Activated CD4-positive, alpha-beta memory T cell treated with anti-CD3 and anti-CD28 coated beads, Interleukin-2, amount 10 ng/mL, durations not matched to agents 7 days and 5 days (primary cell): ENCODE data around the gene HSFX2. TPM values are rescaled to one million over a fixed set of nuclear protein-coding genes. Genes with fewer than 3 reads are reported as not detected.
A peak's percentile ranks its signal among the peaks of the same experiment; 100 is the strongest.
"Not testable (repeated sequence)": the region's sequence is repeated elsewhere in the genome, so short reads cannot be mapped to it uniquely, and the experiment has no call there.

ENCODE experiments used
- CTCF ChIA-PET: fragments of 350-600 bp; sonication (Branson Sonifier 250); formaldehyde crosslinking; loops from one replicate; lab custom pipeline; 2021; ENCODE audit warnings: antibody characterized with exemption, inconsistent platforms; lab: Charles Lee
- POLR2A ChIA-PET: fragments of 350-600 bp; sonication (Branson Sonifier 250); formaldehyde crosslinking; loops from one replicate; lab custom pipeline; 2021; ENCODE audit warnings: antibody characterized with exemption; lab: Charles Lee
- DNase-seq: peaks from one replicate; pipeline ENCODE4 v3.0.0-alpha.2; 2020
- H3K27ac Mint-ChIP-seq: one replicate; pipeline ENCODE4 v1.8.0; 2021; ENCODE audit warnings: mild to moderate bottlenecking, mixed read lengths
- H3K27me3 Mint-ChIP-seq: one replicate; pipeline ENCODE4 v1.8.0; 2021; ENCODE audit warnings: mixed read lengths
- H3K36me3 Mint-ChIP-seq: one replicate; pipeline ENCODE4 v1.8.0; 2021; ENCODE audit warnings: low read depth, mixed read lengths
- H3K4me1 Mint-ChIP-seq: one replicate; pipeline ENCODE4 v1.8.0; 2021; ENCODE audit warnings: mixed read lengths
- H3K4me3 Mint-ChIP-seq: one replicate; pipeline ENCODE4 v1.8.0; 2021; ENCODE audit warnings: mild to moderate bottlenecking, mixed read lengths
- H3K9me3 Mint-ChIP-seq: one replicate; pipeline ENCODE4 v1.8.0; 2021; ENCODE audit warnings: mixed read lengths
- total RNA-seq, 2 experiments: library from RNA; stranded (reverse); gene quantifications; one replicate each; pipeline ENCODE4 v1.2.3, GENCODE V29; 2021

Gene HSFX2, protein sequence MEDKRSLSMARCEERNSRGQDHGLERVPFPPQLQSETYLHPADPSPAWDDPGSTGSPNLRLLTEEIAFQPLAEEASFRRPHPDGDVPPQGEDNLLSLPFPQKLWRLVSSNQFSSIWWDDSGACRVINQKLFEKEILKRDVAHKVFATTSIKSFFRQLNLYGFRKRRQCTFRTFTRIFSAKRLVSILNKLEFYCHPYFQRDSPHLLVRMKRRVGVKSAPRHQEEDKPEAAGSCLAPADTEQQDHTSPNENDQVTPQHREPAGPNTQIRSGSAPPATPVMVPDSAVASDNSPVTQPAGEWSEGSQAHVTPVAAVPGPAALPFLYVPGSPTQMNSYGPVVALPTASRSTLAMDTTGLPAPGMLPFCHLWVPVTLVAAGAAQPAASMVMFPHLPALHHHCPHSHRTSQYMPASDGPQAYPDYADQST
- total RNA-seq, result not detected

DNA sequence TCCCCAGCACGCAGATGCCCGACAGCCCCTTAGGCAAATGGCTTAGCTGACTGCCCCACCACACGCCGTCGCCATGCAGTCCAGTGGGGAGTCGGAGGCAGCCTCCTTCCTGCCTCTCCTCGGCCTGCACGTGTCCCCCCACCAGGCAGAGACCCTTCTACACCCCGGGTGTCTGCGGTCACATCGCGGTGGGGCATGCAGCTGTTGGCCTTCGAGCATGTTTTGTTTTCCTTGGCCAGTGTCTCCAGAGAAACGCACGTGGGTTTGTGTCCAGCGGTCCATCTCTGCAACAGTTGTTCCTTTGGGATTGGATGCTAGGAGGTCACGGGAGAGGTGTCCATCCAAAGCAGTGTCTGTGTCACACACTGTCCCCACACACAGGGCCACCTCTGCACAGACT is at the start of gene HSFX2:
Gene HSFX2 (minus strand): TSS at position 101 of the 400 bp plus-strand sequence. CDS start 614 bp downstream, outside the sequence.
- H3K27ac Mint-ChIP-seq, POLR2A ChIA-PET, DNase-seq, CTCF ChIA-PET, H3K4me1 Mint-ChIP-seq, H3K36me3 Mint-ChIP-seq, H3K9me3 Mint-ChIP-seq, H3K4me3 Mint-ChIP-seq, H3K27me3 Mint-ChIP-seq: not testable (repeated sequence)

DNA sequence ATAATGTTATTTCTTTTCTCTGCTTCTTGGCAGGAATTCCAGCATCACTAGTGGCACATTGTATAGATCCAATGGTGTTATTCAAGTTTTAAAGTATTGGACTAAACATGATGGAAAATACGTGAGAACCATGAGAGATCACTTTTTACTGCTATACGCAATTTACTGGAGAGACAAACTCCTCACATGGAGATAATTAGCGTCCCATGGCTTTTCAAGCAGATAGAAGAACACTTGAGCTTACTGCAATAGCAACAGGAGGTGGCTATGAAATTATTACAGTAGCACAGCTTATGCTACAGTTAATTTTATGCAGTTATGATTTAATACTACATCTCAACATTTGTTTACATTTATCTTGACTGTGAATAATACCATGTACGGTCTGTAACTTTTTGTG is 48.4 kb upstream of the HSFX2 start:
- Mint-ChIP-seq H3K4me3 (no peak overlapping the region), H3K9me3 (no peaks in the 10 kb centered on the region), H3K4me1 (no peaks in the 10 kb centered on the region), H3K36me3 (no peaks in the 10 kb centered on the region), H3K27me3 (peaks cover 4% of the 10 kb centered on the region), H3K27ac (no peak overlapping the region)
- CTCF ChIA-PET, result no interaction called here
- no peak for DNase-seq
- POLR2A ChIA-PET, result no interaction called here

DNA sequence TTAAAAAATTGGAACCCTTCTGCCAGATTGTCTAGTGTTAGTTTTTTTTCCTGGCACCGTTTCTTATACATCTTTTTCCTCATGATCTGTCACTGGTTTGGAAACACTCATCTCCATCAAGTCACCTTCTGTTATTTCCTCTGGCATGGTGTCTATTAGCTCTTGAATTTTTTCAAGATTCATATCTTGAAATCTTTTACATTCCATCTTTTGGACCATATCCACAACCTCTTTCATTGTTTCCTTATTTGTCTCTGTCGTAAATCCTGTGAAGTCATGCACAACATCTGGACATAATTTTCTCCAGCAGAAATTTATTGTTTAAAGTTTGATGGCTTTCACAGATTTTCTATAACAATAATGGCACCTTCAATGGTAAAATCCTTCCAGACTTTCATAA is 46.7 kb upstream of the HSFX2 start:
- Mint-ChIP-seq H3K4me3 (no peak overlapping the region), H3K27me3 (peaks cover 4% of the 10 kb centered on the region), H3K4me1 (no peaks in the 10 kb centered on the region), H3K36me3 (no peaks in the 10 kb centered on the region), H3K27ac (no peak overlapping the region), H3K9me3 (no peaks in the 10 kb centered on the region)
- ChIA-PET CTCF (no interaction called here), POLR2A (no interaction called here)
- no peak for DNase-seq

DNA sequence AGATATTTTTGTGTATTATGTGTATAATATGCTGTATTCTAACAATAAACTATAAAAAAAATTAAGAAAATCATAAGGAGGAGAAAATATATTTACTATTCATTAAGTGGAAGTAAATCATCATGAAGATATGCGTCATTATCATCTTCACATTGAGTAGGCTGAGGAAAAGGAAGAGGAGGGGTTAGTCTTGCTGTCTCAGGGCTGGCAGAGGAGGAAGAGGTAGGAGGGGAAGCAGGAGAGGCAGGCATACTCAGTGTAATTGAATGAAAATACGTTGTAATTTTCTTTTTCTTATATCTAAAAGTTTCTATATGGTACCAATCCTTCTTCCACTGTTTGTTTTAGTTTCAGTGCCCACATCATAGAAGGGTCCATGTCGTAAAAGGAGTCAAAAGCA is 46.3 kb upstream of the HSFX2 start:
- Mint-ChIP-seq H3K4me1 (no peaks in the 10 kb centered on the region), H3K36me3 (no peaks in the 10 kb centered on the region), H3K27ac (no peak overlapping the region), H3K9me3 (no peaks in the 10 kb centered on the region), H3K27me3 (peaks cover 4% of the 10 kb centered on the region), H3K4me3 (no peak overlapping the region)
- no peak for DNase-seq
- POLR2A ChIA-PET, result no interaction called here
- CTCF ChIA-PET, result no interaction called here

DNA sequence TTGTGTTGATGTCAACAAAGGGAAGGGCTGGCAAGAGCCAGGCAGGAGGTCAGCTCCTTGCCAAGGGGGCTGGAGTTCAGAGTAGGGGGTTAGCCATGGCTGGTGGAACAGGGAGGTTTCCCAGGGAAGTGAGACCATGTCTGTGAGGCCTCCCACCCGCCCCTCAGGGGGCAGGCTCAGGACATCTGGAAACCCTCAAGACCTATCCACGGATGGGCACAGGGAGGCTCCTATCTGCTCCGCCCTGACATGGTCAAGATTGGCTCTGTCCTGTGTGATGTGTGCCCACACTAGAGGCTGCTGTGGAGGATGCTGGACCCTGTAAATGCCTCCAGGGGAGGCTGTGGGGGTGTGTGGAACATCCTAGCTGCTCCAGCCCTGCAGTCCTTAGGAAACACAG is 44.5 kb upstream of the HSFX2 start:
- no peaks in the 10 kb centered on the region for H3K36me3 Mint-ChIP-seq
- H3K9me3 Mint-ChIP-seq, result no peaks in the 10 kb centered on the region
- CTCF ChIA-PET, result no interaction called here

DNA sequence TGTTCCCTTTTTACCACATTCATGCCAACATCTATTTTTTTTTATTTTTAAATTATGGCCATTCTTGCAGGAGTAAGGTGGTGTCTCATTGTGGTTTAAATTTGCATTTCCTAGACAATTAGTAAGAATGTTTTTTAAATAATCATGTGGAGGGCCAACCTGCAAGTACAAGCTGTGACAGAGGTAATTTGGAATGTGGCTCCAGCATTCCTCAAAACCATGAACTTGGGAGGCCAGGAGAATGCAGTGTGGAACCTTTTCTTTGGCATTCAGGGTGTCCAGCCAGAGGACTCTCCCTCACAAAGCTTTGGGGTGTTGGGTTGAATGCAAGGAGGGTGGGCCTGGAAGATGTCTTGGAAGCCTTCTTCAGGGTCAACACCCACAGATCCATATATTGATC is 43.7 kb upstream of the HSFX2 start:
- H3K27ac Mint-ChIP-seq, result no peak overlapping the region
- H3K27me3 Mint-ChIP-seq, result peaks cover 5% of the 10 kb centered on the region
- no peak overlapping the region for H3K4me3 Mint-ChIP-seq
- ChIA-PET CTCF (no interaction called here), POLR2A (no interaction called here)
- no peaks in the 10 kb centered on the region for H3K36me3 Mint-ChIP-seq
- H3K4me1 Mint-ChIP-seq, result no peaks in the 10 kb centered on the region
- DNase-seq, result no peak
- H3K9me3 Mint-ChIP-seq, result no peaks in the 10 kb centered on the region

More for the DNA sequence above, 44.5 kb upstream of the HSFX2 start:
- no peaks in the 10 kb centered on the region for H3K4me1 Mint-ChIP-seq
- POLR2A ChIA-PET, result no interaction called here
- no peak overlapping the region for H3K27ac Mint-ChIP-seq
- no peak overlapping the region for H3K4me3 Mint-ChIP-seq
- H3K27me3 Mint-ChIP-seq, result peaks cover 5% of the 10 kb centered on the region
- DNase-seq, result no peak

DNA sequence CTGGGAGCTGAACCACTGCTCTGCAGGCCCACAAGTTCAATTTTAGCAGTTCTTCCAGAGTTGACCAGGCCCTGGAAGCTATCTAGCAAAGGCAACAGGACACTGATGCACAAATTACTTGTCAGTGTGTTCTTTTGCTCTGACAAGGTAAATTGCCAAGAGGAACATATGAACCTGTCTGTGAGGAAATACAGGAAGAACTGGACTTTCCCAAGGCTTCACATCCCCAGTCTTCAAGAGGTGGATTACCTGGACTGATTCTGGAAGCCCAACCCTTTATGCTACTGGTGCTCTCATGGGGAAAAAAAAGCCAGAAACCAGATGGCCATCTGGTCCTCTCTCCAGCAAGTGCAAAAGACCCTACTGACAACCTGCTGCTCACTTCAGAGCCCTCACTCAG is 38.4 kb upstream of the HSFX2 start:
- ChIA-PET POLR2A (no interaction called here), CTCF (no interaction called here)
- Mint-ChIP-seq H3K27me3 (peaks cover 7% of the 10 kb centered on the region), H3K9me3 (no peaks in the 10 kb centered on the region), H3K4me3 (no peak overlapping the region), H3K36me3 (peaks cover 3% of the 10 kb centered on the region), H3K4me1 (peaks cover 28% of the 10 kb centered on the region), H3K27ac (no peak overlapping the region)
- DNase-seq, result no peak

DNA sequence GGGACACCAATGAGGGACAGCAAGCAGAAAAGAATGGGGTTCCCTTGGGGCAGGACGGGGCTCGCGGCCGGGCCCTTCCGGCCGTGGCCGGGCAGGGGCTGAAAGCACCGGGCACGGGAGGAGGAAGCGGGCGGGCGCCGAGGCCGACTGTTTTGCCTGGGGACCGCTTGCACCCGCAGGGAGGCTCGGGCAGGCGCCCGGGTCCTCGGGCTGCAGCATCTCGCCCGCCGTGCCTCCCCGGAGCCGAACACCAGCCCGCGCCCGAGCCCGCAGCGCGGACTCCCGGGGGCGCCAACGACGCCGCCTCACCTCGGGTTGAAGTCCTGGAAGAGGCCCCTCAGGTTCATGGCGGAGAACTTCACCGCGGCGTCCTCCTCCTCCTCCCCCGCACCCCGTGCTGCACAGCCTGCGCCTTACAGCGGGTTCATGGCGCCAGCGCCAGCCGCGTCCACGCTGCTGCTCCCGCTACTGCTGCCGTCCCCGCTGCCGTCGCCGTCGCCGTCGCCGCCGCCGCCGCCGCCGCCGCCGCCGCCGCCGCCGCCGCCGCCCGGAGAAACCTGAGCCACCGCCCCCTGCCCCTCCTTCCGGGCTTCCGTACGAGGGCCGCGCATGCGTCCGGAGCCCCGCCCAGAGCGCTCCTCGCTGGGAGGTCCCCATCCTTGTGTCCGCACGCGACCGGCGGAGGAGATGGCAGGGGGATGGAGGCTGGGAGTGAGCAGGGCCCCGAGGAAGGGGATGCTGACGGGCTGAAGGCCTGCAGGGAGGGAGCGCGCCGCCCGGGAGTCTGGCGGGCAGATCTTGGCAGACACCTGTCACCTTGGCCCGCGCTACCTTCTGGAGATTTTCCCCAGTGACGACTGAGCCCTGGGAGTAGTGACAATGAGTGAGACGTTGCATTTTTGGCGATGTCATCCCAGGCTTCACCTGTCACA is 36.4 kb upstream of the HSFX2 start, which contains the start of gene TMEM185A:
Gene TMEM185A (minus strand): TSS at position 559 of the 932 bp plus-strand sequence. CDS start 212 bp downstream, at position 347.
- Mint-ChIP-seq H3K4me1 (peaks cover 36% of the 10 kb centered on the region), H3K9me3 (no peaks in the 10 kb centered on the region), H3K27ac (peak within 1 kb of the TSS; percentile 27), H3K36me3 (peaks cover 3% of the 10 kb centered on the region), H3K27me3 (peaks cover 7% of the 10 kb centered on the region), H3K4me3 (peak within 1 kb of the TSS; percentile 83)
- ChIA-PET POLR2A (no interaction called here), CTCF (no interaction called here)
- DNase-seq, result peak; percentile 77

DNA sequence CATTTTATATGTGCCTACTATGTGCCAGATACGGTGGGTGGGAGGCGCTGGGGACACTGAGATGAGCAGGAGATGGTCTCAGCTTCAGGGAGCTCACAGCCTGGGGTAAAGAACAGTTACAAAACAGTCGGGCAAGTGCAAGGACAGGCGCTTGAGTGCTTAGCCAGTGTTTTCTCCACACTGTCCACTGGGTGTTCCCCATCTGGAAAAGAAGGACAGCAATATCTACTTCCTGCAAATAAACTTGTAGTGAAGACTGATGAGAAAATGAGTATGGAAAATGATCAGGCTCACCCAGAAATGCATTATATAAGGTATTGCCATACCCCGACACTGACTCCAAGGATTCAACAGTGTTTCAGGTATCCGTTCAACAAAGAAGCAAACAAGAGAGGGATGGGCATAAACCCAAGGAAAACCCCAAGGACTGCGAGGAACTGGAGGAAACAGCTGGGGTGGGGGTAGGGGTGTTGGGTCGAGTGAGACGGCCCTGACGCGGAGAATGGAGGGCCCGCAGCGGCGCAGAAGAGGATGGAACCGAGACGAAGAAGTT is 35.6 kb upstream of the HSFX2 start:
- H3K27ac Mint-ChIP-seq, result peak overlapping the region; percentile 27
- peaks cover 7% of the 10 kb centered on the region for H3K27me3 Mint-ChIP-seq
- CTCF ChIA-PET, result no interaction called here
- no peaks in the 10 kb centered on the region for H3K9me3 Mint-ChIP-seq
- H3K4me1 Mint-ChIP-seq, result peaks cover 36% of the 10 kb centered on the region
- peak overlapping the region; percentile 83 for H3K4me3 Mint-ChIP-seq
- no peak for DNase-seq
- POLR2A ChIA-PET, result no interaction called here
- peaks cover 4% of the 10 kb centered on the region for H3K36me3 Mint-ChIP-seq

DNA sequence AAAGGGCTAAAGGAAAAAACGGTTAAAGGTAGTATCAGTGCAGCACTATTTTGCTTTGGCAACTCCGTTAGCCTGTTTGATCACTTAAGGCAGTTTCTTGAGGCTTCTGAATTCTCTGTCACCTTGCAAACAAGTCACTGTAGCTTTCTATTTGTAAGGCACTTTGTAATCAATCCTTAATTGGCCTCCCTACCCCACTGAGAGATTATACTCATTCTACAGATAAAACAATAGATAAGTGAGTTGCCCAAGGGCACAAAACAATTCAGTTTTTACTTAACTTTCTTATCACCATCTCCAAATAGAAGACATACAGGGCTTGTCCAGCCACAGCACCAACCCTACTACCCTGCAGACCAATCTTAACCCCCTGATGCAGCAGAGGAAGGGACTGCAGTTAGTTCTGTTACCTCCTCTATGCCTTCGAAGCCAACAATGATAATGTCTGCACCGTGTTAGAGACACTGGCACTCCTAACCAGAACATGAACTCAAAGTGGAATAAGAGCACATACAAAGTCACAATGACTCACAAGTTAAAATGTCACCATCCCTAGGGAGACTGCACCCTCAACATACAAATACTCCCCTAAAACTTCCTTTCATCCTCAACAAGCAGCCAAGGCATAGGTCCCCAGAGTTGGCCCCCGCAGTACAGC is 34.7 kb upstream of the HSFX2 start:
- Mint-ChIP-seq H3K9me3 (no peaks in the 10 kb centered on the region), H3K27ac (no peak overlapping the region), H3K27me3 (peaks cover 5% of the 10 kb centered on the region), H3K36me3 (peaks cover 5% of the 10 kb centered on the region), H3K4me3 (peak overlapping the region; percentile 83), H3K4me1 (peaks cover 36% of the 10 kb centered on the region)
- no peak for DNase-seq
- ChIA-PET POLR2A (no interaction called here), CTCF (no interaction called here)

DNA sequence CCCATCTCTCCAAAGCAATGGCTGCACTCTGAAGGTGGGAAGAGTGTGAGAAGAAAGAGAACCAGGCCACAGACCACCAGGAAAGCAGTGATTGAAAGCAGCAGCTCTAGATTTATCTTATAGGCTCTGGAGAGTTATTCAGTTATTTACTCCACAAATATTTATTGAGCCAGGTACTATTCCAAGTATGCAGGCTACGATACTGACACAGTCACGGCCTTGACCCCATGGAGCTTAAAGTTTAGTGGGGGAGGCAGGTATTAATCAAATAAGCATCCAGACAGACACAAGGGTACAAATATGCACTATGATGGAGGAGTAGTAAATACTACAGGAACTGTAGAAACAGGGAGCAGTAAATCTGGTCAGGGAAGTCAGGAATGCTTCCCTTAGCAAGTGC is 33.7 kb upstream of the HSFX2 start:
- ChIA-PET POLR2A (no interaction called here), CTCF (no interaction called here)
- Mint-ChIP-seq H3K4me1 (peaks cover 36% of the 10 kb centered on the region), H3K36me3 (peaks cover 5% of the 10 kb centered on the region), H3K27ac (no peak overlapping the region), H3K4me3 (no peak overlapping the region), H3K9me3 (no peaks in the 10 kb centered on the region), H3K27me3 (peaks cover 5% of the 10 kb centered on the region)
- no peak for DNase-seq

DNA sequence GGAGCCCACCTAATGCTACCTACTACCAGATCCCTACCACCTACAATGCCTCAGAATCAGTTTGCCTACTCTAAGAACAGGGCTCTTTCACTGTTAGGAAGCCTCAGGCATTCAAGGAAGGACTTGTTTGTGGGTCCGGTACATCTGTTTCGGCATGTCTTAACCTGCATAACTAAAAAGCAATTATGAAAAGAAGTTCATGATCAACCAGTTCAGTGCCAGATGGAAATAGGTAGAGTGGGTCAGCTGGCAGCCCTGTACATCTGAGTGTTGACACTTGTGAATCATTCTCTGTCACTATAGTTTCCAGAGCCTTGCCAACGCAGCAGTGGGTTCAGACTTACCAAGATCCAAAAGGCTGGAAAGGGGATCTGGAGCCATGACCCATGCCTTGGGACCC is 33.2 kb upstream of the HSFX2 start:
- H3K9me3 Mint-ChIP-seq, result no peaks in the 10 kb centered on the region
- H3K4me1 Mint-ChIP-seq, result peaks cover 36% of the 10 kb centered on the region
- CTCF ChIA-PET, result no interaction called here
- H3K4me3 Mint-ChIP-seq, result no peak overlapping the region
- peaks cover 5% of the 10 kb centered on the region for H3K36me3 Mint-ChIP-seq
- POLR2A ChIA-PET, result no interaction called here
- H3K27me3 Mint-ChIP-seq, result peaks cover 5% of the 10 kb centered on the region
- no peak overlapping the region for H3K27ac Mint-ChIP-seq
- no peak for DNase-seq

DNA sequence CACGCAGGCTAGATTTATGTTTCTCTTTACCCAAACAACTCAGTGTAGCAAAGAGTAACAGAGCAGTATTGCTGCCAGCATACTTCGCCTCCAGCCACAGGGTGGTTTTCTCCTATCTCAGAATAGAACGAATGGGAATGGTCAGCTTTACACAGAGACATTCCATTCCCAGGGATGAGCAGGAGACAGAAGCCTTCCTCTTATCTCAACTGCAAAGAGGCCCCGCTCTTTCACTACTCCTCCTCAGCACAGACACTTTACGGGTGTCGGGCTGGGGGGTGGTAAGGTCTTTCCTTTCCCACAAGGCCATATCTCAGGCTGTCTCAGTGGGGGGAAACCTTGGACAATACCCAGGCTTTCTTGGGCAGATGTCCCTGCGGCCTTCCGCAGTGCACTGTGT is 31.7 kb upstream of the HSFX2 start:
- H3K4me1 Mint-ChIP-seq, result peaks cover 29% of the 10 kb centered on the region
- H3K27ac Mint-ChIP-seq, POLR2A ChIA-PET, H3K27me3 Mint-ChIP-seq, H3K9me3 Mint-ChIP-seq, H3K36me3 Mint-ChIP-seq, H3K4me3 Mint-ChIP-seq, DNase-seq, CTCF ChIA-PET: not testable (repeated sequence)
